HepG2 (cell line): Measurements from ENCODE around the gene ZFHX3. TPM values are rescaled to one million over a fixed set of nuclear protein-coding genes. Genes with fewer than 3 reads are reported as not detected.

Experiments
- ATAC-seq: fragments of 200-7000 bp; cut with Tn5 transposase; 3 replicates; pipeline ENCODE4 v1.9.1; 2020; ENCODE audit warnings: mild to moderate bottlenecking, moderate library complexity
- BruUV-seq: library from RNA; stranded (reverse); fragments of 400-500 nt; replicated peaks from 2 replicates; lab custom pipeline; 2021; lab: Mats Ljungman, UMichigan
- CTCF ChIA-PET: fragments of 300-600 bp; formaldehyde crosslinking; extraction: SDS; loops from one replicate; lab custom pipeline; 2021; ENCODE audit warnings: low total read pairs, inconsistent platforms, low intra/inter-chr PET ratio; lab: Yijun Ruan, JAX
- POLR2A ChIA-PET: fragments of 350-600 bp; sonication (Branson Sonifier 250); formaldehyde crosslinking; loops from one replicate; lab custom pipeline; 2020; ENCODE audit warnings: antibody characterized with exemption, inconsistent platforms; lab: Yijun Ruan, JAX
- DNase-seq: peaks from one replicate; pipeline ENCODE4 v3.0.0-alpha.2; 2015; ENCODE audit warnings: low spot score
- FAIRE-seq: peaks from 3 replicates; lab custom pipeline; 2011; peaks lifted over from hg19 to GRCh38; lab: Jason Lieb, UNC
- H2AFZ ChIP-seq: one replicate; pipeline ENCODE4 v1.6.1; 2011; ENCODE audit warnings: low read length, inconsistent platforms
- H3K27ac ChIP-seq: fragments of 300-600 bp; 3 replicates; pipeline ENCODE4 v1.8.0; 2011; ENCODE audit warnings: mixed run types, mild to moderate bottlenecking, mixed read lengths, low read length, inconsistent platforms; ENCODE audit not compliant: insufficient read depth; ENCODE audit errors: extremely low read length
- H3K27me3 ChIP-seq, 2 experiments: fragments of 200-600 bp in 1 of 2; 2 replicates in 1 of 2; 3 replicates in 1 of 2; pipeline versions ENCODE4 v1.6.0 to v1.8.0; 2011; ENCODE audit warnings: low read length in 2 of 2, mild to moderate bottlenecking in 2 of 2, moderate library complexity in 2 of 2, inconsistent platforms in 1 of 2; ENCODE audit not compliant: insufficient read depth in 2 of 2, control insufficient read depth in 1 of 2
- H3K36me3 ChIP-seq, 2 experiments: fragments of 200-600 bp in 1 of 2; replicated peaks in 1 of 2; 2 replicates in 1 of 2; 3 replicates in 1 of 2; pipeline versions ENCODE4 v1.5.1 to v1.8.0; 2011; ENCODE audit warnings: low read length in 2 of 2, inconsistent platforms in 1 of 2; ENCODE audit not compliant: insufficient read depth in 2 of 2, control insufficient read depth in 1 of 2
- H3K4me1 ChIP-seq: 2 replicates; pipeline ENCODE4 v1.5.1; 2012; ENCODE audit warnings: low read length, inconsistent platforms; ENCODE audit not compliant: insufficient read depth
- H3K4me2 ChIP-seq: 2 replicates; pipeline ENCODE4 v1.6.0; 2011; ENCODE audit warnings: low read depth, low read length, inconsistent platforms
- H3K4me3 ChIP-seq, 3 experiments: fragments of 200-600 bp in 1 of 3; sonication (generic), shearing (Covaris generic) in 1 of 3; replicated peaks in 1 of 3; 2 replicates each; pipeline ENCODE4 v1.5.1; 2011 to 2016; ENCODE audit warnings: low read length in 3 of 3, inconsistent platforms in 2 of 3, low read depth in 2 of 3, mild to moderate bottlenecking in 2 of 3, control low read depth in 1 of 3, mixed read lengths in 1 of 3; ENCODE audit not compliant: insufficient read depth in 1 of 3
- H3K79me2 ChIP-seq: one replicate; pipeline ENCODE4 v1.6.1; 2011; ENCODE audit warnings: low read length, inconsistent platforms; ENCODE audit not compliant: insufficient read depth
- H3K9ac ChIP-seq: 2 replicates; pipeline ENCODE4 v1.6.0; 2011; ENCODE audit warnings: mild to moderate bottlenecking, low read depth, low read length, inconsistent platforms; ENCODE audit not compliant: insufficient read depth
- H3K9me3 ChIP-seq: 2 replicates; pipeline ENCODE4 v1.5.1; 2012; ENCODE audit warnings: mild to moderate bottlenecking, low read length
- H4K20me1 ChIP-seq: 2 replicates; pipeline ENCODE4 v1.6.0; 2011; ENCODE audit warnings: inconsistent platforms, mild to moderate bottlenecking, low read length, moderate library complexity; ENCODE audit not compliant: insufficient read depth
- ARHGAP35 ChIP-seq: sonication (generic); formaldehyde crosslinking; IDR thresholded peaks from 2 replicates; pipeline ENCODE4 v1.9.0; 2022; ENCODE audit warnings: mild to moderate bottlenecking, inconsistent platforms, moderate library complexity, missing genetic modification reagents, borderline replicate concordance
- FOSL2 ChIP-seq: sonication (generic); formaldehyde crosslinking; IDR thresholded peaks from 2 replicates; pipeline ENCODE4 v1.4.0; 2020; ENCODE audit warnings: missing genetic modification reagents
- GZF1 ChIP-seq: sonication (generic); formaldehyde crosslinking; IDR thresholded peaks from 2 replicates; pipeline ENCODE4 v1.5.1; 2020; ENCODE audit warnings: mild to moderate bottlenecking, missing genetic modification reagents
- KLF13 ChIP-seq: sonication (generic); formaldehyde crosslinking; IDR thresholded peaks from 2 replicates; pipeline ENCODE4 v1.4.0; 2020; ENCODE audit warnings: mild to moderate bottlenecking, missing genetic modification reagents
- MTA1 ChIP-seq: sonication (generic); formaldehyde crosslinking; IDR thresholded peaks from 2 replicates; pipeline ENCODE4 v1.4.0; 2020; ENCODE audit warnings: missing genetic modification reagents, mild to moderate bottlenecking, borderline replicate concordance
- MTF2 ChIP-seq: sonication (generic); formaldehyde crosslinking; IDR thresholded peaks from 2 replicates; pipeline ENCODE4 v1.5.0; 2020; ENCODE audit warnings: missing genetic modification reagents, borderline replicate concordance
- PAX8 ChIP-seq: sonication (generic); formaldehyde crosslinking; IDR thresholded peaks from 2 replicates; pipeline ENCODE4 v1.8.0; 2022; ENCODE audit warnings: mild to moderate bottlenecking, missing genetic modification reagents, borderline replicate concordance
- PHF20 ChIP-seq: sonication (generic); formaldehyde crosslinking; IDR thresholded peaks from 2 replicates; pipeline ENCODE4 v1.5.0; 2020; ENCODE audit warnings: mild to moderate bottlenecking, missing genetic modification reagents
- ZBTB46 ChIP-seq: sonication (generic); formaldehyde crosslinking; IDR thresholded peaks from 2 replicates; pipeline ENCODE4 v1.4.0; 2020; ENCODE audit warnings: mild to moderate bottlenecking, missing genetic modification reagents, borderline replicate concordance
- ZNF431 ChIP-seq: sonication (generic); formaldehyde crosslinking; IDR thresholded peaks from 2 replicates; pipeline ENCODE4 v1.9.0; 2022; ENCODE audit warnings: missing genetic modification reagents, low read depth, mild to moderate bottlenecking, borderline replicate concordance
- ZNF687 ChIP-seq: sonication (generic); formaldehyde crosslinking; IDR thresholded peaks from 2 replicates; pipeline ENCODE4 v1.5.1; 2020; ENCODE audit warnings: mild to moderate bottlenecking, missing genetic modification reagents, moderate library complexity
- WGBS: methylation state at CpG from one replicate; pipeline ENCODE4 v1.1.6; 2017; ENCODE audit warnings: low lambda C conversion rate; 5-methylcytosine and 5-hydroxymethylcytosine counted together
- in situ Hi-C: cut with HindIII; loops from 2 replicates; pipeline ENCODE4 v1.10.0; 2017; ENCODE audit warnings: low pct_unique_long_range_greater_than_20kb; ENCODE audit not compliant: extremely low pct_ligation_motif_present
- intact Hi-C: fragments of 100-400 bp; cut with micrococcal nuclease; formaldehyde crosslinking; loops from one replicate; pipeline ENCODE4 v1.10.0; 2022; ENCODE audit not compliant: unreplicated experiment
- polyA plus RNA-seq, 8 experiments: library from polyadenylated mRNA; depleted of rRNA in 3 of 8; stranded (reverse) in 7 of 8; unstranded in 1 of 8; fragments of >200 nt; fragmentation: Illumina TruSeq in 4 of 8; extraction: Trizol in 4 of 8; gene quantifications; 2 replicates each; pipeline versions ENCODE4 v1.2.1 to v1.2.3, GENCODE V29; 2011 to 2016; ENCODE audit warnings: low read depth in 4 of 8, missing spikeins in 1 of 8, mixed read lengths in 1 of 8; ENCODE audit not compliant: insufficient read depth in 1 of 8
- total RNA-seq, 5 experiments: library from RNA; depleted of rRNA; stranded (reverse); fragments of >200 nt; fragmentation: Illumina TruSeq; extraction: Trizol; gene quantifications; 2 replicates each; pipeline ENCODE4 v1.2.3, GENCODE V29; 2016; ENCODE audit warnings: low read depth in 1 of 5

The ZFHX3 gene
- total and polyA plus RNA-seq, 2 of the 13 experiments (the other 11 are each of a cell fraction or from before 2014, with no cell fraction given), result 5.0 to 6.0 TPM

DNA sequence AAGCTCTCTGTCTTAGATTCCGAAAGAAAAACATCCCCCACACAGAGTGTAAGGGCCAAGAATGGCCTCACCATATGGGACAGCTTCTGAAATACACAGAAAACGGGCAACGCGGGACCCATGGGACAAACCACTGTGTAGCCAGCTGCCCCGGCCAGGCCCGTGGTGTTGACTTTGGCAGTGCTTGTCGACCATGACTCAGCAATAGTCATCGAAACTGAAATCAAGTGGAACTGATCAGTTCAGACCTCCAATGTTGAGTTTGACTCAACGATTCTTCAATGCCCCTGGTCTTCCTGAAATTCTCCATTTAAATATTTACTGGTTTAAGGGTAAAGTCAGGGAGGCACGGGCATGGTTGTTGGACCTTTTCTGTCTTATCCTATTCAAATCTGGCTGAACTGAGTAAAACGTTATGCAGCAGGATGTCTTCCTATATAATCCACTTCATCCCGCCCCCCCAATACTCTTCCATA is 27.5 kb downstream of the ZFHX3 start (continued):
- no peak for TF ChIP-seq ZNF431 (CRISPR knock-in tag)

DNA sequence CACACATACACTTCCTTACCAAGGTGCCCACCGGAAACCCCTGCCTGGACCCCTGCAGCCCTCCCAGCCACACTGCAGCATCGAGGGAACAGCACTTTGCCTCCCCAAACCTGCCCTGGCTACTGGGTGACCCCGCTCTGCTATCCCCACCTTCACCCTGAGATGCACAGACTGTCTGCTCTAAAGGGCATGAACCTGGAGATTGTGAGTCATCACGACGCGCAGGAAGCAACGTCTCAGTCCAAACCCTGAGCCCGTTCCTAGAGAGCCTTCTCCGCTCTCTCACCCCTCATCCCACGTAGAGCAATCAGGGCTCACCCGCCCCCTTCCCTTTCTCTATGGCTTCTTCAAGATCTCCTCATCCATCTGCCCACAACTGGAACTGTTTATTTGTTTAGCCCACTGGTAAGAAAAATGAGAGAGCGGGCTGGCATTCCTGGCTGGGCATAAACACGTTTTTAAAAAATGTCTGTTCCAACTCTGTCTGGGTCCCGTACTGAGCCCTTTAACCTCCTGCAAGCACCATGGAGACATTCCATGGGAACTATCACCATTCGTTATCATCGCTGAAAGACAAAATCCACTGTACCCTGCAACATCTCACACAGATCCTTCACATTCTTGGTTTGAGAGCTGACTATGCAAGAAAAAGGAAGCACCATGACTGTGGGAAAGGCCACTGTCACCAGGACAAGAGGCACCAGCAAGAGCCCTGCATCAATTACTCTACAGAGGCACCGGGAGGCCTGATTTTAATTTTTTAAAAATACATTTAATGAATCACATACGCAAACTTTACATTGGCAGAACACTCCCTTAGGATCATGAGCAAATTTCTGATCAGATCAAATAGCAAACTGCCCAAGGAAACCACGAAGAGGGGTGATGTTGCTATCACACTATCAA is 28.2 kb downstream of the ZFHX3 start:
- no TSS peak for BruUV-seq
- peak overlapping the region; percentile 78 for H3K4me2 ChIP-seq
- DNase-seq, result no peak
- intact Hi-C loops, result loop anchor here (2.0 kb wide), 2 partner anchors 19 to 29 kb away; partner anchors contain the start of gene ZFHX3
- H3K27ac ChIP-seq, result peak overlapping the region; percentile 70
- peak overlapping the region; percentile 37; the same call in 1 of the 2 replicates for H3K9ac ChIP-seq
- H2AFZ ChIP-seq, result no peak overlapping the region
- H3K79me2 ChIP-seq, result peaks cover 95% of the 10 kb centered on the region
- in situ Hi-C loops, result no loop called here
- peak; percentile 44 for FAIRE-seq
- peak overlapping the region in 1 of 3 experiments; percentile 24; a peak in 1 of 6 replicates for H3K4me3 ChIP-seq
- CTCF ChIA-PET, result no interaction called here
- H3K27me3 ChIP-seq, result no peaks in the 10 kb centered on the region
- POLR2A ChIA-PET, result interaction anchor here (1.8 kb wide), 1 partner anchor 20 kb away, joined by 4 read pairs; no protein-coding TSS in a partner anchor
- H3K9me3 ChIP-seq, result no peaks in the 10 kb centered on the region
- WGBS, result 94% methylated on average over 19 of the region's 19 CpGs
- ATAC-seq, result no peak
- peaks cover 94% of the 10 kb centered on the region for H3K4me1 ChIP-seq
- peaks cover 37% of the 10 kb centered on the region for H4K20me1 ChIP-seq
- no peaks in the 10 kb centered on the region; a peak in 1 of 5 replicates for H3K36me3 ChIP-seq
- TF ChIP-seq ARHGAP35, result no peak
- TF ChIP-seq ZBTB46 (CRISPR knock-in tag), result 0 out of 2 replicates have a peak, but pooled peaks have one; percentile 15
- 0 out of 2 replicates have a peak, but pooled peaks have one; percentile 39 for TF ChIP-seq KLF13 (CRISPR knock-in tag)
- TF ChIP-seq MTA1, result 0 out of 2 replicates have a peak, but pooled peaks have one; percentile 49
- TF ChIP-seq ZNF687 (CRISPR knock-in tag), result peak; percentile 26; the same call in 1 of the 2 replicates
- TF ChIP-seq PAX8 (CRISPR knock-in tag), result 0 out of 2 replicates have a peak, but pooled peaks have one; percentile 28
- no peak for TF ChIP-seq PHF20
- TF ChIP-seq MTF2, result no peak
- no peak for TF ChIP-seq GZF1
- TF ChIP-seq FOSL2 (CRISPR knock-in tag), result peak; percentile 38; the same call in 1 of the 2 replicates
